ENCODE data around the gene FOXI1.

DNA sequence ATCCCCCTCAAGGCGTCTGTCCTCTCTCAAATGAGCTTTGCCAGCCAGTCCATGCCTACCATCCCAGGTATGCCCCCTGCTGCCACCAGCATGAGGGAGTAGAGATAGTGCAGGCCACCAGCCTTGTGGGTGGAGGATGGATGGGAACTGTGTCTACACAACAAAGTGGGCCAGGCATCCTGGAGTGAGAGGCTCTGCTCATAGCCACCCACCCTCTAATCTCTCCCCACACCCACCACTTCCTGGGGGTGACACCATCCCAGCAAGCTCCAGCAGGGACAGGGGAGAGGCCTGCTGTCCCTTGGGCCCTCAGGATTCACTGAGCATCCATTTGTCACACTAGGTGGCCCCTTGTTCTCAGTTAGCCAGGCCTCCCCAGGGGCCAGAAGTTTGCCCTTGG, 25.5 kb upstream of the FOXI1 start:
- TF ChIP-seq POLR2AphosphoS5 (IDR thresholded peaks at IDR 0.05; ENCODE audit: low read depth, low read length) = no peak
- no peak for TF ChIP-seq REST (IDR thresholded peaks at IDR 0.05; ENCODE audit: insufficient read depth in 1 of 2, low read depth in 2 of 2, low read length in 2 of 2)
- no peak for TF ChIP-seq SIN3A (IDR thresholded peaks at IDR 0.05; ENCODE audit: borderline replicate concordance, insufficient read depth, low read length)
- no peak for TF ChIP-seq TAF1 (IDR thresholded peaks at IDR 0.05; ENCODE audit: borderline replicate concordance, insufficient read depth, low read length)
